Measurements from ENCODE around the gene SLC49A3. TPM values are rescaled to one million over a fixed set of nuclear protein-coding genes. Genes with fewer than 3 reads are reported as not detected.

SLC49A3 gene
- total RNA-seq, 1 experiment from 2014 or later = 6.9 TPM

- Histone ChIP-seq H3K9me3 (ENCODE audit: control insufficient read depth, low read depth, low read length) (no peaks in the 10 kb centered on the region), H2BK15ac (ENCODE audit: low read depth, low read length) (no peak overlapping the region), H3K18ac (ENCODE audit: insufficient read length, low read depth, low read length) (no peak overlapping the region), H2BK20ac (ENCODE audit: low read depth, low read length, poor library complexity, severe bottlenecking) (no peak overlapping the region), H4K91ac (ENCODE audit: insufficient read length, low read depth, low read length) (no peak overlapping the region), H2AFZ (ENCODE audit: low read length) (no peak overlapping the region), H3K56ac (ENCODE audit: insufficient read length, low read depth, low read length) (no peak overlapping the region), H3K14ac (ENCODE audit: insufficient read depth, low read length) (no peak overlapping the region), H2BK12ac (ENCODE audit: insufficient read length, low read depth, low read length) (no peak overlapping the region), H3K23ac (ENCODE audit: insufficient read length, low read depth, low read length) (no peak overlapping the region), H2BK5ac (ENCODE audit: insufficient read length, low read length) (no peak overlapping the region), H4K20me1 (ENCODE audit: control insufficient read depth, insufficient read depth, insufficient read length) (no peaks in the 10 kb centered on the region), H4K5ac (ENCODE audit: insufficient read length, low read depth, low read length) (no peak overlapping the region), H2BK120ac (ENCODE audit: low read depth, low read length, poor library complexity, severe bottlenecking) (no peak overlapping the region), H3K4me2 (ENCODE audit: insufficient read depth, insufficient read length, low read length) (no peak overlapping the region), H3T11ph (ENCODE audit: low read length) (no peak overlapping the region), H3K9ac (ENCODE audit: extremely low read depth, insufficient read length, low read length) (no peak overlapping the region), H3K27ac (ENCODE audit: insufficient read length, low read depth, low read length) (no peak overlapping the region), H3K27me3 (ENCODE audit: insufficient read depth, low read length) (no peaks in the 10 kb centered on the region), H2AK5ac (ENCODE audit: insufficient read length, low read length) (no peak overlapping the region), H3K79me2 (ENCODE audit: insufficient read depth, low read length) (no peaks in the 10 kb centered on the region), H3K79me1 (ENCODE audit: insufficient read depth, low read depth, low read length, poor library complexity, severe bottlenecking) (no peaks in the 10 kb centered on the region), H3K4me1 (ENCODE audit: insufficient read depth, low read length) (no peaks in the 10 kb centered on the region), H3K23me2 (ENCODE audit: insufficient read length, low read depth, low read length, poor library complexity, severe bottlenecking) (peaks cover 2% of the 10 kb centered on the region), H3K4ac (ENCODE audit: low read depth, low read length) (no peak overlapping the region), H4K8ac (replicated peaks; ENCODE audit: insufficient read length, low read depth, low read length) (no peak overlapping the region)
- Mint-ChIP-seq H3K27ac (no peak overlapping the region), H3K27me3 (ENCODE audit: low read depth) (no peaks in the 10 kb centered on the region; the same call in 1 of the 2 replicates), H3K4me1 (peaks cover 0 to 3% of the 10 kb centered on the region in 2 experiments; a peak in 1 of 4 replicates), H3K36me3 (ENCODE audit: insufficient read depth in 1 of 3, low read depth in 3 of 3) (peaks cover 4 to 5% (median 5%) of the 10 kb centered on the region in 3 experiments), H3K4me3 (no peak overlapping the region), H3K9me3 (no peaks in the 10 kb centered on the region)
- TF ChIP-seq, protein P1, sequence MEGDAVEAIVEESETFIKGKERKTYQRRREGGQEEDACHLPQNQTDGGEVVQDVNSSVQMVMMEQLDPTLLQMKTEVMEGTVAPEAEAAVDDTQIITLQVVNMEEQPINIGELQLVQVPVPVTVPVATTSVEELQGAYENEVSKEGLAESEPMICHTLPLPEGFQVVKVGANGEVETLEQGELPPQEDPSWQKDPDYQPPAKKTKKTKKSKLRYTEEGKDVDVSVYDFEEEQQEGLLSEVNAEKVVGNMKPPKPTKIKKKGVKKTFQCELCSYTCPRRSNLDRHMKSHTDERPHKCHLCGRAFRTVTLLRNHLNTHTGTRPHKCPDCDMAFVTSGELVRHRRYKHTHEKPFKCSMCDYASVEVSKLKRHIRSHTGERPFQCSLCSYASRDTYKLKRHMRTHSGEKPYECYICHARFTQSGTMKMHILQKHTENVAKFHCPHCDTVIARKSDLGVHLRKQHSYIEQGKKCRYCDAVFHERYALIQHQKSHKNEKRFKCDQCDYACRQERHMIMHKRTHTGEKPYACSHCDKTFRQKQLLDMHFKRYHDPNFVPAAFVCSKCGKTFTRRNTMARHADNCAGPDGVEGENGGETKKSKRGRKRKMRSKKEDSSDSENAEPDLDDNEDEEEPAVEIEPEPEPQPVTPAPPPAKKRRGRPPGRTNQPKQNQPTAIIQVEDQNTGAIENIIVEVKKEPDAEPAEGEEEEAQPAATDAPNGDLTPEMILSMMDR (conservative IDR thresholded peaks at IDR 0.05) = no peak
- no peak for DNase-seq
- no CpG with 5 or more reads among the region's 22 CpGs for WGBS (ENCODE audit: extremely low coverage, insufficient read length, low lambda C conversion rate)
These were observed 23.1 kb downstream of the SLC49A3 start for GRCh38 chr4:665751-666435.
